ENCODE measurements around the gene TDRD1.

Gene TDRD1

DNA sequence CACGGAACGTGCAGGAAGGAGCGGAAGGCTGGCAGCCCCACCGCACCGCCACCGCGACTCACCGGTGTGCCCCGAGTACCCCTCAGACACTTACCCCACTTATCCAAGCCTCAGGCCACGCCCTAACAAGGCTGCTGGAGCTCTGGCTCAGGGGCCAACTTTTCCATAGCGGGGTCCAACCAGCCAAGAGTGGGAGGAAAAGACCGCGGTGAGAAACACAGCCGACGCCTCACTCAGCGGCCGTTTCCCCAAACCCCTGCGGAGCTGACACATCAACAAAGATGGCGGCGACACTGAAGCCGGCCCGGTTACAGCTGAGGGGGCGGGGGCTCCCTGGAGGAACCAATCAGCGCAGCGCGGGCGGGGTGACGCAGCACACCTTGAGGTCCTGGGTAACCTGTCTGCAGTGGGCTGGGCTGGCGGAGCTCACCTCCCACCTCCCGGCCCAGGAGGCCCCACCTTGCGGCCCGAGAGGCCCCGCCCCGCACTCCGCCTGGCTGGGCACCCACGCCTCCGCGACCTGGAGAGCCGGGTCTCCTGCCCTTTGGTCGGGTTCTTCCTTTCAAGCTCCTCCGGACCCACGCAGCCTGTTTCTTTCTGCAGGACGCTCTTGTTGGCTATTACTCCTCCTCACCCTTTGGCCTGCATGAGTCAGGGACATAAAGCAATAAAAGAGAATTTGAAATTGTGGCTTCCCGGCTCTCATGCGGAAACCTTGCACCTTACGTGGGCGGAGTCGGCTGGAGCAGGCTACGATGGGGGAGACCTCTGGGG, 5.0 kb upstream of the TDRD1 start, which contains the start of gene CCDC186:
TSS of gene CCDC186 (minus strand) at position 283 of the 774 bp plus-strand sequence. CDS start 10,935 bp downstream, outside the sequence.
- WGBS, 2 experiments (ENCODE audit: insufficient coverage in 2 of 2): 0 to 1% methylated on average over 29 to 46 of the region's 49 CpGs
- H3K9me3 ChIP-seq (ENCODE audit: control insufficient read depth, low read length): no peaks in the 10 kb centered on the region
- peak within 1 kb of the TSS; percentile 87 for H3K27ac ChIP-seq (ENCODE audit: low read depth, low read length, severe bottlenecking)
- no peaks in the 10 kb centered on the region for H3K4me1 ChIP-seq (ENCODE audit: control insufficient read depth, insufficient read depth, low read length, poor library complexity, severe bottlenecking)
- H3K4me3 ChIP-seq (ENCODE audit: extremely low read depth, insufficient read depth, low read length, poor library complexity, severe bottlenecking): peak within 1 kb of the TSS; percentile 96
- H3K36me3 ChIP-seq (ENCODE audit: control insufficient read depth, insufficient read depth, low read length): peaks cover 5% of the 10 kb centered on the region

DNA sequence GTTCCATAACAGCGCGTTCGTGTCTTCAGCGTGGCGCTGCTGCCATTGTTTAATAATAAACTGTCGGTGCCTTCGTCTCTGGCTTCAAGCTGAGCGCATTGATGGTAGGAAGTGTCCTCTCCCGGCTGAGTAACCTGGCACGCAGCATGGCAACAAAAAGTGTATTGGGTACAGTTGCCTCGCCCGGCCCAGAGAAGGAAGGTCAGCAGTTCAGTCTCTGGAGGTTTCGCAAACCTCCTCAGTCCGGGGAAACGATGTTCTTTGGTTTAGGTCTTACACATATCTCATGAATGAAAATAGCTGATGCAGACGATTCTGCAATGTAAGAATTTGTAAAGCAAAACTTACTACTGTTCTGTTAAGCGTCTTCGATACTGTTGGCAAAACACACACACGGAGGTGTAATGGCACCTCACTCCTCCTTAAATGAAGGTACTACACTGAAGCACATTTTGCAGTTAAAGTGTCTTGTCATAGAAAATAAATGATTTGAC, 4.4 kb upstream of the TDRD1 start:
- 14 to 15% methylated on average over 17 to 18 of the region's 19 CpGs for WGBS, 2 experiments (ENCODE audit: insufficient coverage in 2 of 2)
- Histone ChIP-seq H3K27ac (ENCODE audit: low read depth, low read length, severe bottlenecking) (no peak overlapping the region), H3K4me1 (ENCODE audit: control insufficient read depth, insufficient read depth, low read length, poor library complexity, severe bottlenecking) (no peaks in the 10 kb centered on the region), H3K9me3 (ENCODE audit: control insufficient read depth, low read length) (no peaks in the 10 kb centered on the region), H3K4me3 (ENCODE audit: extremely low read depth, insufficient read depth, low read length, poor library complexity, severe bottlenecking) (peak overlapping the region; percentile 96), H3K36me3 (ENCODE audit: control insufficient read depth, insufficient read depth, low read length) (peaks cover 5% of the 10 kb centered on the region)

- H3K36me3 ChIP-seq (ENCODE audit: control insufficient read depth, insufficient read depth, low read length): no peaks in the 10 kb centered on the region
- H3K4me3 ChIP-seq (ENCODE audit: extremely low read depth, insufficient read depth, low read length, poor library complexity, severe bottlenecking): no peak overlapping the region
- no peak overlapping the region for H3K27ac ChIP-seq (ENCODE audit: low read depth, low read length, severe bottlenecking)
- WGBS, 2 experiments (ENCODE audit: insufficient coverage in 2 of 2): no CpG with 5 or more reads among the region's 1 CpG
- H3K4me1 ChIP-seq (ENCODE audit: control insufficient read depth, insufficient read depth, low read length, poor library complexity, severe bottlenecking): no peaks in the 10 kb centered on the region
- no peaks in the 10 kb centered on the region for H3K9me3 ChIP-seq (ENCODE audit: control insufficient read depth, low read length)
Measured at GRCh38 chr10:114175667-114176066, 3.5 kb upstream of the TDRD1 start.

- H3K9me3 ChIP-seq (ENCODE audit: control insufficient read depth, low read length): no peaks in the 10 kb centered on the region
- H3K4me1 ChIP-seq (ENCODE audit: control insufficient read depth, insufficient read depth, low read length, poor library complexity, severe bottlenecking): no peaks in the 10 kb centered on the region
- no peaks in the 10 kb centered on the region for H3K36me3 ChIP-seq (ENCODE audit: control insufficient read depth, insufficient read depth, low read length)
- H3K27ac ChIP-seq (ENCODE audit: low read depth, low read length, severe bottlenecking): no peak overlapping the region
- H3K4me3 ChIP-seq (ENCODE audit: extremely low read depth, insufficient read depth, low read length, poor library complexity, severe bottlenecking): no peak overlapping the region
- WGBS, 2 experiments (ENCODE audit: insufficient coverage in 2 of 2): 100% methylated on average over 1 of the region's 1 CpG
Measured at GRCh38 chr10:114176511-114176910, 2.6 kb upstream of the TDRD1 start.

- Histone ChIP-seq H3K9me3 (ENCODE audit: control insufficient read depth, low read length) (no peaks in the 10 kb centered on the region), H3K4me3 (ENCODE audit: extremely low read depth, insufficient read depth, low read length, poor library complexity, severe bottlenecking) (no peak overlapping the region), H3K36me3 (ENCODE audit: control insufficient read depth, insufficient read depth, low read length) (no peaks in the 10 kb centered on the region), H3K27ac (ENCODE audit: low read depth, low read length, severe bottlenecking) (no peak overlapping the region), H3K4me1 (ENCODE audit: control insufficient read depth, insufficient read depth, low read length, poor library complexity, severe bottlenecking) (no peaks in the 10 kb centered on the region)
- WGBS, 2 experiments (ENCODE audit: insufficient coverage in 2 of 2): 88% methylated on average over 5 to 6 of the region's 8 CpGs
Measured at GRCh38 chr10:114179747-114180146, 594 bp downstream of the TDRD1 start.

GRCh38 chr10:114180937-114181336, 1.8 kb downstream of the TDRD1 start:
- H3K36me3 ChIP-seq (ENCODE audit: control insufficient read depth, insufficient read depth, low read length): no peaks in the 10 kb centered on the region
- no peak overlapping the region for H3K27ac ChIP-seq (ENCODE audit: low read depth, low read length, severe bottlenecking)
- H3K4me1 ChIP-seq (ENCODE audit: control insufficient read depth, insufficient read depth, low read length, poor library complexity, severe bottlenecking): no peaks in the 10 kb centered on the region
- no peaks in the 10 kb centered on the region for H3K9me3 ChIP-seq (ENCODE audit: control insufficient read depth, low read length)
- WGBS, 2 experiments (ENCODE audit: insufficient coverage in 2 of 2): 90 to 100% methylated on average over 1 to 2 of the region's 3 CpGs
- H3K4me3 ChIP-seq (ENCODE audit: extremely low read depth, insufficient read depth, low read length, poor library complexity, severe bottlenecking): no peak overlapping the region

GRCh38 chr10:114181971-114182370, 2.8 kb downstream of the TDRD1 start:
- Histone ChIP-seq H3K4me3 (ENCODE audit: extremely low read depth, insufficient read depth, low read length, poor library complexity, severe bottlenecking) (no peak overlapping the region), H3K27ac (ENCODE audit: low read depth, low read length, severe bottlenecking) (no peak overlapping the region), H3K9me3 (ENCODE audit: control insufficient read depth, low read length) (no peaks in the 10 kb centered on the region), H3K4me1 (ENCODE audit: control insufficient read depth, insufficient read depth, low read length, poor library complexity, severe bottlenecking) (no peaks in the 10 kb centered on the region), H3K36me3 (ENCODE audit: control insufficient read depth, insufficient read depth, low read length) (no peaks in the 10 kb centered on the region)
- 78 to 84% methylated on average over 3 to 4 of the region's 5 CpGs for WGBS, 2 experiments (ENCODE audit: insufficient coverage in 2 of 2)

DNA sequence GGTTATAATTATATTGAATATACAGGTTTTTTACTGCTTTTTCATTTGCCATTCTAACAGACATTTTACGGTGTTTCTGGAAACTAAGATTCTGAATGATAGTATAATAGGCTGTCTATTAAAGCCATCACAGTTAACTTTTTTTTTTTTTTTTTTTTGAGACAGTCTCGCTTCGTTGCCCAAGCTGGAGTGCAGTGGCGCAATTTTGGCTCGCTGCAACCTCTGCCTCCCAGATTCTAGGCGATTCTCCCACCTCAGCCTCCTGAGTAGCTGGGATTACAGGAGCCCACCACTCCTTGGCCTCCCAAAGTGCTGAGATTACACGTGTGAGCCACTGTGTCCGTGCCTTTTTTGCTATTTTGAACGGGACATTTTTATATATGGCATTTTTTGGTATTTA, 4.4 kb downstream of the TDRD1 start:
- 90 to 94% methylated on average over 6 to 7 of the region's 9 CpGs for whole genome bisulfite sequencing, 2 experiments (ENCODE audit: insufficient coverage in 2 of 2)
- H3K27ac ChIP-seq (ENCODE audit: low read depth, low read length, severe bottlenecking): no peak overlapping the region
- H3K9me3 ChIP-seq (ENCODE audit: control insufficient read depth, low read length): no peaks in the 10 kb centered on the region
- no peaks in the 10 kb centered on the region for H3K4me1 ChIP-seq (ENCODE audit: control insufficient read depth, insufficient read depth, low read length, poor library complexity, severe bottlenecking)
- no peak overlapping the region for H3K4me3 ChIP-seq (ENCODE audit: extremely low read depth, insufficient read depth, low read length, poor library complexity, severe bottlenecking)
- no peaks in the 10 kb centered on the region for H3K36me3 ChIP-seq (ENCODE audit: control insufficient read depth, insufficient read depth, low read length)

- Histone ChIP-seq H3K4me3 (ENCODE audit: extremely low read depth, insufficient read depth, low read length, poor library complexity, severe bottlenecking) (no peak overlapping the region), H3K9me3 (ENCODE audit: control insufficient read depth, low read length) (no peaks in the 10 kb centered on the region), H3K27ac (ENCODE audit: low read depth, low read length, severe bottlenecking) (no peak overlapping the region), H3K4me1 (ENCODE audit: control insufficient read depth, insufficient read depth, low read length, poor library complexity, severe bottlenecking) (no peaks in the 10 kb centered on the region), H3K36me3 (ENCODE audit: control insufficient read depth, insufficient read depth, low read length) (no peaks in the 10 kb centered on the region)
- 94% methylated on average over 5 of the region's 5 CpGs; no CpG with 5 or more reads in 1 of the 2 experiments for WGBS, 2 experiments (ENCODE audit: insufficient coverage in 2 of 2)
Measured at GRCh38 chr10:114184276-114184675, 5.1 kb downstream of the TDRD1 start.

DNA sequence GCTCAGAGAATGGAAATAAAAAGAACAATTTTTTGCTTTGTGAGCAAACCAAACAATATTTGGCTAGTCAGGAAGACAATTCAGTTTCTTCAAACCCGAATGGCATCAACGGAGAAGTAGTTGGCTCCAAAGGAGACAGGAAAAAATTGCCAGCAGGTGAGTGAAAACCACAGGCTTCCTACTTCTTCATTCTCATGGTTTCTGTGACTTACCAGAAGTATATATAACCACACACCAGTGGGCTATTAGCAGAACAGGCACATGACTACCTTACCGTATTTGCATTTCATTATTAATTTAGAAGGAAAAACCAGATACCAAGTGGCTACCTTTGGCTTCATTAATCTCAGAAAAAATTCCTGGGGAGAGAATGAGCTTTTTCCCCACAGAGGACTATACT, 8.8 kb downstream of the TDRD1 start:
- H3K36me3 ChIP-seq (ENCODE audit: control insufficient read depth, insufficient read depth, low read length): no peaks in the 10 kb centered on the region
- H3K4me3 ChIP-seq (ENCODE audit: extremely low read depth, insufficient read depth, low read length, poor library complexity, severe bottlenecking): no peak overlapping the region
- H3K9me3 ChIP-seq (ENCODE audit: control insufficient read depth, low read length): no peaks in the 10 kb centered on the region
- WGBS, 2 experiments (ENCODE audit: insufficient coverage in 2 of 2): 92 to 100% methylated on average over 2 of the region's 3 CpGs
- H3K4me1 ChIP-seq (ENCODE audit: control insufficient read depth, insufficient read depth, low read length, poor library complexity, severe bottlenecking): no peaks in the 10 kb centered on the region
- H3K27ac ChIP-seq (ENCODE audit: low read depth, low read length, severe bottlenecking): no peak overlapping the region

- WGBS, 2 experiments (ENCODE audit: insufficient coverage in 2 of 2): 94% methylated on average over 3 of the region's 3 CpGs; no CpG with 5 or more reads in 1 of the 2 experiments
Measured at GRCh38 chr10:114188900-114189299, 9.7 kb downstream of the TDRD1 start.

More at GRCh38 chr10:114188900-114189299, 9.7 kb downstream of the TDRD1 start:
- H3K9me3 ChIP-seq (ENCODE audit: control insufficient read depth, low read length): no peaks in the 10 kb centered on the region
- no peaks in the 10 kb centered on the region for H3K4me1 ChIP-seq (ENCODE audit: control insufficient read depth, insufficient read depth, low read length, poor library complexity, severe bottlenecking)
- no peaks in the 10 kb centered on the region for H3K36me3 ChIP-seq (ENCODE audit: control insufficient read depth, insufficient read depth, low read length)
- H3K4me3 ChIP-seq (ENCODE audit: extremely low read depth, insufficient read depth, low read length, poor library complexity, severe bottlenecking): no peak overlapping the region
- H3K27ac ChIP-seq (ENCODE audit: low read depth, low read length, severe bottlenecking): no peak overlapping the region

Measured in mesodermal cell (in vitro differentiated cells).